Kidney epithelial cell (primary cell): Measurements from ENCODE around the gene TUBA8. TPM values are rescaled to one million over a fixed set of nuclear protein-coding genes. Genes with fewer than 3 reads are reported as not detected.
"Not testable (repeated sequence)": the region's sequence is repeated elsewhere in the genome, so short reads cannot be mapped to it uniquely, and the experiment has no call there.

Experiments used
- DNase-seq: peaks from one replicate; pipeline ENCODE4 v3.0.0-alpha.2; 2010; ENCODE audit warnings: low read depth
- H3K27me3 ChIP-seq: 2 replicates; pipeline ENCODE4 v1.6.0; 2011; ENCODE audit warnings: low read length; ENCODE audit not compliant: control insufficient read depth, insufficient read depth
- H3K36me3 ChIP-seq: 2 replicates; pipeline ENCODE4 v1.5.1; 2011; ENCODE audit warnings: low read length; ENCODE audit not compliant: control insufficient read depth, insufficient read depth
- H3K4me3 ChIP-seq: 2 replicates; pipeline ENCODE4 v1.5.1; 2011; ENCODE audit warnings: low read depth, mild to moderate bottlenecking, control low read depth, low read length
- total RNA-seq: library from RNA; depleted of rRNA; stranded (reverse); fragments of >200 nt; gene quantifications from 2 replicates; pipeline ENCODE4 v1.2.3, GENCODE V29; 2015

The TUBA8 gene
- total RNA-seq, 1 donor from 2014 or later, result 2.2 TPM

GRCh38 chr22:18172203-18172602 is 61.6 kb downstream of the TUBA8 start:
- H3K27me3 ChIP-seq, H3K4me3 ChIP-seq, DNase-seq, H3K36me3 ChIP-seq: not testable (repeated sequence)

GRCh38 chr22:18172776-18173175 is 62.2 kb downstream of the TUBA8 start:
- H3K36me3 ChIP-seq, H3K27me3 ChIP-seq, H3K4me3 ChIP-seq, DNase-seq: not testable (repeated sequence)

- DNase-seq, H3K4me3 ChIP-seq, H3K27me3 ChIP-seq, H3K36me3 ChIP-seq: not testable (repeated sequence)
Observed at GRCh38 chr22:18173441-18173840, 62.8 kb downstream of the TUBA8 start.

Other genes with a start within 250 kb of the TUBA8 start
- gene MICAL3, start 86.2 kb upstream of the TUBA8 start, total RNA-seq, result 38.9 and 53.1 TPM in 2 replicates
- 32.4 and 34.4 TPM in 2 replicates for gene PEX26, start 32.8 kb upstream of the TUBA8 start, total RNA-seq
- 8.4 and 9.4 TPM in 2 replicates for gene USP18, start 39.4 kb downstream of the TUBA8 start, total RNA-seq